ENCODE results near the gene DENND1A. TPM values are rescaled to one million over a fixed set of nuclear protein-coding genes. Genes with fewer than 3 reads are reported as not detected.

Gene DENND1A
- total and polyA plus RNA-seq, 4 donors, result 7.9 to 22.0 (median 13.9) TPM

DNA sequence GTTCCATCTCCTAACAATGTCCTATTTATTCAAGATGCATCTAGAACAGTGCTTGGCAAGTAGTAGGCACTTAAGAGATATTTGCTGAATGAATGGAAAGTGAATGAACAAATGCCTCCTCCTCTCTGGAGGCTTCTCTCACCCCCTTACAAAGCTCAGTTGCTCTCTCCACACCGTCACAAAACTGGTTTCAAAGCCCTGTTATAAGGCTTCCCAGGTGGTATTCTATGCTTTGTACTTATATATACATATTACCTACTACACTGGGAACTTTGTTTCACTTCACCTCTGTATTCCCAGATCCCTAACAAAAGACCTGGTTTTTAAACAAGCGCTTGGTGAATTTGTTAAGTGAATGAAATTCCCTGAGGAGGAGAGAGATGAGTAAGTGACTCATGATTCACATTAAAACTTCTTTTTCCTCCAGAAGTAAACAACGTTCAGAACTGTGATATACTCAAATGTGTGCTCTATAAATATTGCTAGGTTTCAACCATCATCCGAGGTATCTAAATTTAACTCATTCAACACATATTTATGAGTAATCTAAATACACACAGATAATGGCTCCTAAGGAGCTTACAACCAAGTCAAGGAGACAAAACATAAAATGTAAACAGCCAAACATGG is 36.0 kb downstream of the DENND1A start:
- H3K9ac ChIP-seq (ENCODE audit: low read depth in 1 of 2, low read length in 2 of 2), result no peak overlapping the region
- no peaks in the 10 kb centered on the region for H3K9me3 ChIP-seq (ENCODE audit: control insufficient read depth in 4 of 4, low read length in 3 of 4)
- H3K27me3 ChIP-seq (ENCODE audit: control insufficient read depth in 4 of 4, insufficient read depth in 4 of 4, low read length in 3 of 4), result no peaks in the 10 kb centered on the region
- peaks cover 0 to 4% (median under 1%) of the 10 kb centered on the region in 4 donors for H3K4me1 ChIP-seq (ENCODE audit: control insufficient read depth in 4 of 4, insufficient read depth in 4 of 4, low read length in 3 of 4)
- H3K4me3 ChIP-seq (ENCODE audit: low read depth in 1 of 3, low read length in 3 of 3), result no peak overlapping the region
- no peak for TF ChIP-seq SP1 (IDR thresholded peaks at IDR 0.05)
- TF ChIP-seq NR2F2 (IDR thresholded peaks at IDR 0.05), result no peak
- TF ChIP-seq, protein P1, sequence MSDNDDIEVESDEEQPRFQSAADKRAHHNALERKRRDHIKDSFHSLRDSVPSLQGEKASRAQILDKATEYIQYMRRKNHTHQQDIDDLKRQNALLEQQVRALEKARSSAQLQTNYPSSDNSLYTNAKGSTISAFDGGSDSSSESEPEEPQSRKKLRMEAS (IDR thresholded peaks at IDR 0.05), result no peak
- TF ChIP-seq FOXA1 (IDR thresholded peaks at IDR 0.05), result no peak
- TF ChIP-seq, protein P2, sequence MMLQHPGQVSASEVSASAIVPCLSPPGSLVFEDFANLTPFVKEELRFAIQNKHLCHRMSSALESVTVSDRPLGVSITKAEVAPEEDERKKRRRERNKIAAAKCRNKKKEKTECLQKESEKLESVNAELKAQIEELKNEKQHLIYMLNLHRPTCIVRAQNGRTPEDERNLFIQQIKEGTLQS (IDR thresholded peaks at IDR 0.05), result no peak
- H3K36me3 ChIP-seq (ENCODE audit: control insufficient read depth in 4 of 4, insufficient read depth in 3 of 4, low read depth in 1 of 4, low read length in 3 of 4), result no peaks in the 10 kb centered on the region
- WGBS, result 85% methylated on average over 4 of the region's 4 CpGs
- DNase-seq (ENCODE audit: low spot score), result no peak
- no peak overlapping the region for H3K27ac ChIP-seq (ENCODE audit: low read depth in 1 of 2, low read length in 2 of 2)

DNA sequence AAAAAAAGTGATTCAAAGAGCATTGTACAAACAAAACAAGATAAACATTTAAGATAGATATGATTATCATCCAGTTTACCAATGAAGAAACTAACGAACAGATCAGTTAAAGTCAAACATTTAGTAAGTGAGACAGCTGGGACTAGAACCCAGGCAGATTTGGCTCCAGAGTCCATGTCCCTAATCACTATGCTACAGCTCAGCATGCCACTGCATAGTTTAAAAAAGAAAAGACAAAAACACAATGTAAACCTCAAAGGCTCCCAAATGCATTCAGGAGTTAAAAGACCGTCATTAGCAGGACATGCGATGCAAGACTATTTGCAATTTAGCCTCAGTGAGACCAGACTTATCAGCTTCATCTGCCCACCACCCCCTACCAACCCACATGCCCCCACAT is 36.8 kb downstream of the DENND1A start:
- Histone ChIP-seq H3K36me3 (ENCODE audit: control insufficient read depth in 4 of 4, insufficient read depth in 3 of 4, low read depth in 1 of 4, low read length in 3 of 4) (peaks cover 0 to 3% (median 0%) of the 10 kb centered on the region in 4 donors), H3K27me3 (ENCODE audit: control insufficient read depth in 4 of 4, insufficient read depth in 4 of 4, low read length in 3 of 4) (no peaks in the 10 kb centered on the region), H3K27ac (ENCODE audit: low read depth in 1 of 2, low read length in 2 of 2) (no peak overlapping the region), H3K9me3 (ENCODE audit: control insufficient read depth in 4 of 4, low read length in 3 of 4) (no peaks in the 10 kb centered on the region), H3K4me1 (ENCODE audit: control insufficient read depth in 4 of 4, insufficient read depth in 4 of 4, low read length in 3 of 4) (peaks cover 0 to 4% (median under 1%) of the 10 kb centered on the region in 4 donors), H3K9ac (ENCODE audit: low read depth in 1 of 2, low read length in 2 of 2) (no peak overlapping the region), H3K4me3 (ENCODE audit: low read depth in 1 of 3, low read length in 3 of 3) (no peak overlapping the region)
- TF ChIP-seq, protein P2 (IDR thresholded peaks at IDR 0.05), result no peak
- TF ChIP-seq, protein P3, sequence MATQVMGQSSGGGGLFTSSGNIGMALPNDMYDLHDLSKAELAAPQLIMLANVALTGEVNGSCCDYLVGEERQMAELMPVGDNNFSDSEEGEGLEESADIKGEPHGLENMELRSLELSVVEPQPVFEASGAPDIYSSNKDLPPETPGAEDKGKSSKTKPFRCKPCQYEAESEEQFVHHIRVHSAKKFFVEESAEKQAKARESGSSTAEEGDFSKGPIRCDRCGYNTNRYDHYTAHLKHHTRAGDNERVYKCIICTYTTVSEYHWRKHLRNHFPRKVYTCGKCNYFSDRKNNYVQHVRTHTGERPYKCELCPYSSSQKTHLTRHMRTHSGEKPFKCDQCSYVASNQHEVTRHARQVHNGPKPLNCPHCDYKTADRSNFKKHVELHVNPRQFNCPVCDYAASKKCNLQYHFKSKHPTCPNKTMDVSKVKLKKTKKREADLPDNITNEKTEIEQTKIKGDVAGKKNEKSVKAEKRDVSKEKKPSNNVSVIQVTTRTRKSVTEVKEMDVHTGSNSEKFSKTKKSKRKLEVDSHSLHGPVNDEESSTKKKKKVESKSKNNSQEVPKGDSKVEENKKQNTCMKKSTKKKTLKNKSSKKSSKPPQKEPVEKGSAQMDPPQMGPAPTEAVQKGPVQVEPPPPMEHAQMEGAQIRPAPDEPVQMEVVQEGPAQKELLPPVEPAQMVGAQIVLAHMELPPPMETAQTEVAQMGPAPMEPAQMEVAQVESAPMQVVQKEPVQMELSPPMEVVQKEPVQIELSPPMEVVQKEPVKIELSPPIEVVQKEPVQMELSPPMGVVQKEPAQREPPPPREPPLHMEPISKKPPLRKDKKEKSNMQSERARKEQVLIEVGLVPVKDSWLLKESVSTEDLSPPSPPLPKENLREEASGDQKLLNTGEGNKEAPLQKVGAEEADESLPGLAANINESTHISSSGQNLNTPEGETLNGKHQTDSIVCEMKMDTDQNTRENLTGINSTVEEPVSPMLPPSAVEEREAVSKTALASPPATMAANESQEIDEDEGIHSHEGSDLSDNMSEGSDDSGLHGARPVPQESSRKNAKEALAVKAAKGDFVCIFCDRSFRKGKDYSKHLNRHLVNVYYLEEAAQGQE (IDR thresholded peaks at IDR 0.05), result no peak
- TF ChIP-seq RXRA (IDR thresholded peaks at IDR 0.05) (no peak), EGR1 (IDR thresholded peaks at IDR 0.05; ENCODE audit: low read depth in 2 of 2) (no peak), NR2F2 (IDR thresholded peaks at IDR 0.05) (no peak), HNF4A (conservative IDR thresholded peaks at IDR 0.05) (no peak), RAD21 (IDR thresholded peaks at IDR 0.05) (no peak), YY1 (IDR thresholded peaks at IDR 0.05) (no peak)
- TF ChIP-seq, protein P4, sequence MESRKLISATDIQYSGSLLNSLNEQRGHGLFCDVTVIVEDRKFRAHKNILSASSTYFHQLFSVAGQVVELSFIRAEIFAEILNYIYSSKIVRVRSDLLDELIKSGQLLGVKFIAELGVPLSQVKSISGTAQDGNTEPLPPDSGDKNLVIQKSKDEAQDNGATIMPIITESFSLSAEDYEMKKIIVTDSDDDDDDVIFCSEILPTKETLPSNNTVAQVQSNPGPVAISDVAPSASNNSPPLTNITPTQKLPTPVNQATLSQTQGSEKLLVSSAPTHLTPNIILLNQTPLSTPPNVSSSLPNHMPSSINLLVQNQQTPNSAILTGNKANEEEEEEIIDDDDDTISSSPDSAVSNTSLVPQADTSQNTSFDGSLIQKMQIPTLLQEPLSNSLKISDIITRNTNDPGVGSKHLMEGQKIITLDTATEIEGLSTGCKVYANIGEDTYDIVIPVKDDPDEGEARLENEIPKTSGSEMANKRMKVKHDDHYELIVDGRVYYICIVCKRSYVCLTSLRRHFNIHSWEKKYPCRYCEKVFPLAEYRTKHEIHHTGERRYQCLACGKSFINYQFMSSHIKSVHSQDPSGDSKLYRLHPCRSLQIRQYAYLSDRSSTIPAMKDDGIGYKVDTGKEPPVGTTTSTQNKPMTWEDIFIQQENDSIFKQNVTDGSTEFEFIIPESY (IDR thresholded peaks at IDR 0.05), result no peak
- no peak for DNase-seq (ENCODE audit: low spot score)
- 89% methylated on average over 3 of the region's 3 CpGs for WGBS
